K562 (cell line): Measurements from ENCODE around the gene FCRLA. TPM values are rescaled to one million over a fixed set of nuclear protein-coding genes. Genes with fewer than 3 reads are reported as not detected.

Source experiments
- ADNP ChIP-seq: fragments of 200-800 bp; sonication (Bioruptor generic); IDR thresholded peaks from 2 replicates; pipeline ENCODE4 v1.6.1; 2016; ENCODE audit warnings: missing genetic modification characterization, missing compliant biosample characterization
- BRD4 ChIP-seq: fragments of 200-600 bp; sonication (generic); IDR thresholded peaks from 2 replicates; pipeline ENCODE4 v1.6.1; 2017; ENCODE audit warnings: inconsistent platforms
- CREBBP ChIP-seq: IDR thresholded peaks from one replicate; pipeline ENCODE4 v1.6.1; 2012; ENCODE audit warnings: low read depth, mild to moderate bottlenecking, control low read depth, inconsistent platforms, low read length
- FOXP1 ChIP-seq: sonication (generic); formaldehyde crosslinking; IDR thresholded peaks from 2 replicates; pipeline ENCODE4 v1.8.0; 2022; ENCODE audit warnings: mild to moderate bottlenecking, missing genetic modification reagents
- GTF2F1 ChIP-seq: IDR thresholded peaks from 2 replicates; pipeline ENCODE4 v1.6.1; 2011; ENCODE audit warnings: low read depth, low read length, improper control_type of control experiment
- KAT2B ChIP-seq: IDR thresholded peaks from one replicate; pipeline ENCODE4 v1.6.1; 2012; ENCODE audit warnings: low read depth, mild to moderate bottlenecking, control low read depth, inconsistent platforms, low read length, moderate library complexity
- KDM2B ChIP-seq: fragments of 250-450 bp; sonication (Bioruptor Pico); IDR thresholded peaks from 2 replicates; pipeline ENCODE4 v1.8.0; 2021; ENCODE audit warnings: mild to moderate bottlenecking, moderate library complexity
- POLR2AphosphoS2 ChIP-seq: IDR thresholded peaks from 2 replicates; pipeline ENCODE4 v1.6.1; 2012; ENCODE audit warnings: low read length, improper control_type of control experiment
- POLR2H ChIP-seq: IDR thresholded peaks from 2 replicates; pipeline ENCODE4 v1.6.1; 2016; ENCODE audit warnings: missing genetic modification characterization, low read depth, mild to moderate bottlenecking, control low read depth, missing compliant biosample characterization, moderate library complexity
- POU5F1 ChIP-seq: fragments of 150-350 bp; IDR thresholded peaks from 2 replicates; pipeline ENCODE4 v1.6.1; 2014; ENCODE audit warnings: borderline replicate concordance, low read length, low read depth, mild to moderate bottlenecking; ENCODE audit not compliant: partially characterized antibody
- RFX5 ChIP-seq: IDR thresholded peaks from 2 replicates; pipeline ENCODE4 v1.6.1; 2011; ENCODE audit warnings: low read depth, mild to moderate bottlenecking, improper control_type of control experiment, low read length
- SIN3B ChIP-seq: fragments of 450-650 bp; IDR thresholded peaks from 2 replicates; pipeline ENCODE4 v1.6.1; 2017; ENCODE audit warnings: low read depth, mild to moderate bottlenecking, moderate library complexity
- SOX6 ChIP-seq: fragments of 450-650 bp; IDR thresholded peaks from 2 replicates; pipeline ENCODE4 v1.6.1; 2014; ENCODE audit warnings: mild to moderate bottlenecking
- TEAD2 ChIP-seq: fragments of 450-650 bp; IDR thresholded peaks from 2 replicates; pipeline ENCODE4 v1.6.1; 2016; ENCODE audit warnings: missing genetic modification characterization, control low read depth, missing compliant biosample characterization
- WHSC1 ChIP-seq: IDR thresholded peaks from one replicate; pipeline ENCODE4 v1.6.1; 2012; ENCODE audit warnings: low read length, control low read depth, inconsistent platforms
- ZC3H11A ChIP-seq: IDR thresholded peaks from 2 replicates; pipeline ENCODE4 v1.6.1; 2012; ENCODE audit warnings: low read depth, low read length, improper control_type of control experiment
- ZC3H8 ChIP-seq: fragments of 450-650 bp; IDR thresholded peaks from 2 replicates; pipeline ENCODE4 v1.6.1; 2017
- ZFPM2 ChIP-seq: fragments of 250-450 bp; sonication (Bioruptor Pico); IDR thresholded peaks from 2 replicates; pipeline ENCODE4 v1.5.1; 2022; ENCODE audit warnings: mild to moderate bottlenecking
- ZNF3 ChIP-seq: fragments of 250-450 bp; sonication (Bioruptor Pico); IDR thresholded peaks from 2 replicates; pipeline ENCODE4 v1.5.0; 2021; ENCODE audit warnings: mild to moderate bottlenecking, moderate library complexity
- ZNF589 ChIP-seq: fragments of 200-800 bp; sonication (Bioruptor generic); IDR thresholded peaks from 2 replicates; pipeline ENCODE4 v1.6.1; 2016; ENCODE audit warnings: low read depth, missing genetic modification characterization, missing compliant biosample characterization
- polyA plus RNA-seq, 8 experiments: library from polyadenylated mRNA; depleted of rRNA in 4 of 8; stranded (reverse) in 5 of 8; unstranded in 3 of 8; fragments of >200 nt; fragmentation: Nextera tagmentation in 2 of 8; fragmentation: Illumina TruSeq in 1 of 8; extraction: Ambion mirVana in 2 of 8; extraction: Trizol in 1 of 8; gene quantifications; 2 replicates each; pipeline versions ENCODE4 v1.2.1 to v1.2.3, GENCODE V29; 2011 to 2014; ENCODE audit warnings: inconsistent platforms in 1 of 8, missing spikeins in 1 of 8
- total RNA-seq, 7 experiments: library from RNA; depleted of rRNA in 6 of 7; stranded (reverse); fragments of >200 nt in 6 of 7; fragmentation: Illumina TruSeq in 2 of 7; extraction: Trizol in 2 of 7; gene quantifications; 2 replicates each; pipeline versions ENCODE4 v1.2.1 to v1.2.3, GENCODE V29; 2011 to 2021; ENCODE audit warnings: low replicate concordance in 1 of 7
- TF ChIP-seq, protein P1 (sequence below): fragments of 200-800 bp; sonication (Bioruptor generic); IDR thresholded peaks from 2 replicates; pipeline ENCODE4 v1.6.1; 2017; ENCODE audit warnings: missing genetic modification characterization, missing compliant biosample characterization
- TF ChIP-seq, protein P2 (sequence below): fragments of 450-650 bp; formaldehyde crosslinking; IDR thresholded peaks from 2 replicates; pipeline ENCODE4 v1.4.0; 2022; ENCODE audit warnings: missing genetic modification characterization
- TF ChIP-seq, protein P3 (sequence below): sonication (generic); formaldehyde crosslinking; IDR thresholded peaks from 2 replicates; pipeline ENCODE4 v1.4.0; 2020; ENCODE audit warnings: mild to moderate bottlenecking, missing genetic modification reagents
- TF ChIP-seq, protein P4 (sequence below): fragments of 250-450 bp; sonication (Bioruptor Pico); IDR thresholded peaks from 2 replicates; pipeline ENCODE4 v1.6.1; 2021; ENCODE audit warnings: mild to moderate bottlenecking
- TF ChIP-seq, protein P5 (sequence below): sonication (generic); formaldehyde crosslinking; IDR thresholded peaks from 2 replicates; pipeline ENCODE4 v1.8.1; 2023; ENCODE audit warnings: mild to moderate bottlenecking, missing genetic modification reagents

FCRLA gene
- total and polyA plus RNA-seq, 9 of the 15 experiments (the other 6 are each of a cell fraction or from before 2014, with no cell fraction given), result 0.09 to 0.84 (median 0.44) TPM

DNA sequence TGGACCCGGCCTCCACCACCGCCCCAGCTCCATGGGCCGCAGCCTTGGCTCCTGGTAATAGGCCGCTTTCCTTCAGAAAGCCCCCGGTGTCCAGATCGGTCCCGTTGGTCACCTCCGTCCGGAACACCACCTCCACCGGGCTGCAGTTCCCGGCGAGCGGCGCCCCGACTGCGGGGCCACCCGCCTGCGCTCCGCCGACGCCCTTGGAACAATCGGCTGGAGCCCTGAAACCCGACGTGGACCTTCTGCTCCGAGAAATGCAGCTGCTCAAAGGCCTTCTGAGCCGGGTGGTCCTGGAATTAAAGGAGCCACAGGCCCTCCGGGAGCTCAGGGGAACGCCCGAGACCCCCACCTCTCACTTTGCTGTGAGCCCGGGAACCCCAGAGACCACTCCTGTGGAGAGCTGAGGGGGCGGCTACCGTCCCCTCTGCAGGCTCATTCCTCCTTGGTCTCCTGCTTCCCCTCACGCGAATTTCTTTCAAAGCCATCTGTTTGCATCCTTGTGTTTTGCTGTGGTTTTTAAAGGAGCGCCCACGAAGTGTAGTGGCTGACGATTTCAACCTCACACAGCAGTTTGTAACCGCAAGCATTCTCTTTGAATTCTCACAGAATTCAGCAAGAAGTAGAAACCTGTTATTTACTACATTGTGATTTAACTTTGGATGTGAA, 20.4 kb downstream of the FCRLA start (continued):
- TF ChIP-seq BRD4, result no peak; the same call in 1 of the 2 replicates
- no peak for TF ChIP-seq WHSC1
- TF ChIP-seq, protein P1, sequence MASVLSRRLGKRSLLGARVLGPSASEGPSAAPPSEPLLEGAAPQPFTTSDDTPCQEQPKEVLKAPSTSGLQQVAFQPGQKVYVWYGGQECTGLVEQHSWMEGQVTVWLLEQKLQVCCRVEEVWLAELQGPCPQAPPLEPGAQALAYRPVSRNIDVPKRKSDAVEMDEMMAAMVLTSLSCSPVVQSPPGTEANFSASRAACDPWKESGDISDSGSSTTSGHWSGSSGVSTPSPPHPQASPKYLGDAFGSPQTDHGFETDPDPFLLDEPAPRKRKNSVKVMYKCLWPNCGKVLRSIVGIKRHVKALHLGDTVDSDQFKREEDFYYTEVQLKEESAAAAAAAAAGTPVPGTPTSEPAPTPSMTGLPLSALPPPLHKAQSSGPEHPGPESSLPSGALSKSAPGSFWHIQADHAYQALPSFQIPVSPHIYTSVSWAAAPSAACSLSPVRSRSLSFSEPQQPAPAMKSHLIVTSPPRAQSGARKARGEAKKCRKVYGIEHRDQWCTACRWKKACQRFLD, result no peak
- TF ChIP-seq CREBBP, result no peak
- TF ChIP-seq ZC3H8, result no peak
- TF ChIP-seq POU5F1, result no peak
- 0 out of 2 replicates have a peak, but pooled peaks have one; percentile 64 for TF ChIP-seq POLR2H
- TF ChIP-seq ZNF3, result no peak
- TF ChIP-seq RFX5, result no peak
- TF ChIP-seq POLR2AphosphoS2, result no peak
- TF ChIP-seq, protein P2, sequence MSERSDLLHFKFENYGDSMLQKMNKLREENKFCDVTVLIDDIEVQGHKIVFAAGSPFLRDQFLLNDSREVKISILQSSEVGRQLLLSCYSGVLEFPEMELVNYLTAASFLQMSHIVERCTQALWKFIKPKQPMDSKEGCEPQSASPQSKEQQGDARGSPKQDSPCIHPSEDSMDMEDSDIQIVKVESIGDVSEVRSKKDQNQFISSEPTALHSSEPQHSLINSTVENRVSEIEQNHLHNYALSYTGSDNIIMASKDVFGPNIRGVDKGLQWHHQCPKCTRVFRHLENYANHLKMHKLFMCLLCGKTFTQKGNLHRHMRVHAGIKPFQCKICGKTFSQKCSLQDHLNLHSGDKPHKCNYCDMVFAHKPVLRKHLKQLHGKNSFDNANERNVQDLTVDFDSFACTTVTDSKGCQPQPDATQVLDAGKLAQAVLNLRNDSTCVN (CRISPR knock-in tag), result no peak
- no peak for TF ChIP-seq SIN3B
- TF ChIP-seq SOX6, result no peak
- TF ChIP-seq ZC3H11A, result no peak
- TF ChIP-seq KDM2B (CRISPR knock-in tag), result 0 out of 2 replicates have a peak, but pooled peaks have one; percentile 61
- no peak for TF ChIP-seq FOXP1 (CRISPR knock-in tag)
- no peak for TF ChIP-seq ZFPM2 (CRISPR knock-in tag)
- TF ChIP-seq ADNP (tag), result no peak
- TF ChIP-seq, protein P3, sequence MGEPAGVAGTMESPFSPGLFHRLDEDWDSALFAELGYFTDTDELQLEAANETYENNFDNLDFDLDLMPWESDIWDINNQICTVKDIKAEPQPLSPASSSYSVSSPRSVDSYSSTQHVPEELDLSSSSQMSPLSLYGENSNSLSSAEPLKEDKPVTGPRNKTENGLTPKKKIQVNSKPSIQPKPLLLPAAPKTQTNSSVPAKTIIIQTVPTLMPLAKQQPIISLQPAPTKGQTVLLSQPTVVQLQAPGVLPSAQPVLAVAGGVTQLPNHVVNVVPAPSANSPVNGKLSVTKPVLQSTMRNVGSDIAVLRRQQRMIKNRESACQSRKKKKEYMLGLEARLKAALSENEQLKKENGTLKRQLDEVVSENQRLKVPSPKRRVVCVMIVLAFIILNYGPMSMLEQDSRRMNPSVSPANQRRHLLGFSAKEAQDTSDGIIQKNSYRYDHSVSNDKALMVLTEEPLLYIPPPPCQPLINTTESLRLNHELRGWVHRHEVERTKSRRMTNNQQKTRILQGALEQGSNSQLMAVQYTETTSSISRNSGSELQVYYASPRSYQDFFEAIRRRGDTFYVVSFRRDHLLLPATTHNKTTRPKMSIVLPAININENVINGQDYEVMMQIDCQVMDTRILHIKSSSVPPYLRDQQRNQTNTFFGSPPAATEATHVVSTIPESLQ (CRISPR knock-in tag), result no peak
- TF ChIP-seq, protein P4, sequence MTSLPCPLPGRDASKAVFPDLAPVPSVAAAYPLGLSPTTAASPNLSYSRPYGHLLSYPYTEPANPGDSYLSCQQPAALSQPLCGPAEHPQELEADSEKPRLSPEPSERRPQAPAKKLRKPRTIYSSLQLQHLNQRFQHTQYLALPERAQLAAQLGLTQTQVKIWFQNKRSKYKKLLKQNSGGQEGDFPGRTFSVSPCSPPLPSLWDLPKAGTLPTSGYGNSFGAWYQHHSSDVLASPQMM (CRISPR knock-in tag), result no peak
- no peak for TF ChIP-seq TEAD2 (tag)
- TF ChIP-seq, protein P5, sequence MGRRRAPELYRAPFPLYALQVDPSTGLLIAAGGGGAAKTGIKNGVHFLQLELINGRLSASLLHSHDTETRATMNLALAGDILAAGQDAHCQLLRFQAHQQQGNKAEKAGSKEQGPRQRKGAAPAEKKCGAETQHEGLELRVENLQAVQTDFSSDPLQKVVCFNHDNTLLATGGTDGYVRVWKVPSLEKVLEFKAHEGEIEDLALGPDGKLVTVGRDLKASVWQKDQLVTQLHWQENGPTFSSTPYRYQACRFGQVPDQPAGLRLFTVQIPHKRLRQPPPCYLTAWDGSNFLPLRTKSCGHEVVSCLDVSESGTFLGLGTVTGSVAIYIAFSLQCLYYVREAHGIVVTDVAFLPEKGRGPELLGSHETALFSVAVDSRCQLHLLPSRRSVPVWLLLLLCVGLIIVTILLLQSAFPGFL, result no peak
- TF ChIP-seq GTF2F1, result no peak
- TF ChIP-seq ZNF589 (CRISPR knock-in tag), result no peak
- no peak for TF ChIP-seq KAT2B
